Peyer's patch (tissue), 4 donors: ENCODE data around the gene PDE4B.

Source experiments
- CTCF ChIP-seq, 6 experiments: fragments of 450-650 bp in 4 of 6; fragments of 200-600 bp in 2 of 6; sonication (generic) in 1 of 6; IDR thresholded peaks; one replicate each; pipeline ENCODE4 v1.5.1; 2017 to 2019; ENCODE audit warnings: antibody characterized with exemption in 6 of 6, mild to moderate bottlenecking in 3 of 6, moderate library complexity in 1 of 6
- POLR2A ChIP-seq, 2 donors: fragments of 450-650 bp; IDR thresholded peaks; one replicate each; pipeline ENCODE4 v1.5.1; 2017; ENCODE audit warnings: antibody characterized with exemption in 2 of 2, mild to moderate bottlenecking in 2 of 2, moderate library complexity in 2 of 2

GRCh38 chr1:65965112-65965996 is 172.7 kb downstream of the PDE4B start:
- TF ChIP-seq CTCF (IDR thresholded peaks at IDR 0.05) (no peak), POLR2A (IDR thresholded peaks at IDR 0.05) (no peak)
